Measurements from ENCODE around the gene GNAO1.

The GNAO1 gene

DNA sequence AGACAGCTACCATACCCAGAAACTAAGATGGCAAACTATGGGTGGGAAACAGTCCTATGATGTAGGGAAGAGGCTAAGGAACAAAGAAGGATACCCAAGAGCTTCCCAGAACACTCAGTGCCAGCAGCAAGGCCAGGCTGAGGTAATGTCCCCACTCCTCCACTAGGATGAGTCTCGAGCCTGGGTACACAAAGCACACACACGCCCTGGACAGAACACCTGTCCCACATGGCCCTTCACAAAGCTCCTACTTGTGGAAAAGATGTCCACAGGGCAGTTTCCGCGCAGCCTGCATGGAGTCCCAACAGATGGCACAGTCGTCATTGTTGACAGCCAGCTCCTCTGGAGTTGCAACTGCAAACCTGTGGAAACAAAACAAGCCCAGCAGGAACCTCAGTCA, 210.2 kb downstream of the GNAO1 start:
- no peak for DNase-seq (ENCODE audit: low spot score)

GRCh38 chr16:56405977-56406672, 214.8 kb downstream of the GNAO1 start:
- no peak for DNase-seq (ENCODE audit: low spot score)

All from Ammon's horn (tissue), 1 donor.